Fibroblast of villous mesenchyme (primary cell): Measurements from ENCODE around the gene PSMB1. TPM values are rescaled to one million over a fixed set of nuclear protein-coding genes. Genes with fewer than 3 reads are reported as not detected.

ENCODE experiments used
- DNase-seq: peaks from one replicate; pipeline ENCODE4 v3.0.0-alpha.2; 2010; ENCODE audit warnings: low read depth
- H3K4me3 ChIP-seq: 2 replicates; pipeline ENCODE4 v1.5.1; 2011; ENCODE audit warnings: low read depth, mild to moderate bottlenecking, low read length
- CTCF ChIP-seq: IDR thresholded peaks from 2 replicates; pipeline ENCODE4 v1.5.1; 2012; ENCODE audit warnings: low read depth, mild to moderate bottlenecking, low read length; ENCODE audit not compliant: insufficient read depth
- total RNA-seq: library from RNA; depleted of rRNA; stranded (reverse); fragments of >200 nt; gene quantifications from 2 replicates; pipeline ENCODE4 v1.2.3, GENCODE V29; 2012

Gene PSMB1
- total RNA-seq, result 370 and 397 TPM in 2 replicates

- peak; percentile 96 for DNase-seq
- H3K4me3 ChIP-seq, result peak within 1 kb of the TSS; percentile 98
- TF ChIP-seq CTCF, result no peak
These were observed at the start of gene PSMB1 for GRCh38 chr6:170552765-170553533. TSS of gene PSMB1 (minus strand) at chr6:170553307. CDS start at chr6:170553242, 65 bp downstream.

DNA sequence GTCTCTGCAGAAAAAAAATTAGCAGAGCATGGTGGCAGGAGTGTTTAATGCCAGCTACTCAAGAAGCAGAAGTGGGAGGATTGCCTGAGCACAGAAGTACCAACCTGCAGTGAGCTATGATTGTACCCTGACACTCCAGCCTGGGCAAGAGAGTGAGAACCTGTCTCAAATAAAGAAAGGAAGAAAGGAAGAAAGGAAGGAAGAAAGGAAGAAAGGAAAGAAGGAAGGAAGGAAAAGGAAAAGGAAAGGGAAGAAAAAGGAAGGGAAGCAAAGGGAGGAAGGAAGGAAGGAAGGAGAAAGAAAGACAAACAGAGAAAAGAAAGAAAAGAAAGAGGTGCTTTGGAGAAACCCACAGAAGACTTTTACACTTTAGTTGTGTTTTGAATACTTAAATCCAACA lies 44.2 kb upstream of the PSMB1 start:
- no peak for DNase-seq
- no peak for TF ChIP-seq CTCF

DNA sequence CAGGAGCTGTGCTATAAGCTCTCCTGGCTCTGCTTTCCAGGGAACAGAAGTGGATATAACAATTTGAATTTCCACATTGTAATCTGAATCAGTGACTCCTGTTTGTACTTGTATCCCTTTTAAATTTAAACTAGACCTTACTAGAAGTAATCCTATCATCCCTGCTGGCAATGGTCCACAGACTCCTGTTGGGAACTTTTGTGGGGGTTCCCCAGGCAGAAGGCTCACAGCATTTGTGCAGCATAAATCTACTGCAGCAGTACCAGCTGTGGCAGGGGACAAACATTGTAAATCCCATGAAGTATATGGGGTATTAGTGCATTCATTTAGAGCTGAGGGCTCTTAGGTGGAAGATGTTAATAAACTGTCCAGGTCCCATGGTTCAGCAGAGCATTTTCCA lies 43.3 kb upstream of the PSMB1 start:
- no peak for TF ChIP-seq CTCF
- DNase-seq, result no peak
- H3K4me3 ChIP-seq, result no peak overlapping the region

More for the DNA sequence above, 44.2 kb upstream of the PSMB1 start:
- H3K4me3 ChIP-seq, result no peak overlapping the region

DNA sequence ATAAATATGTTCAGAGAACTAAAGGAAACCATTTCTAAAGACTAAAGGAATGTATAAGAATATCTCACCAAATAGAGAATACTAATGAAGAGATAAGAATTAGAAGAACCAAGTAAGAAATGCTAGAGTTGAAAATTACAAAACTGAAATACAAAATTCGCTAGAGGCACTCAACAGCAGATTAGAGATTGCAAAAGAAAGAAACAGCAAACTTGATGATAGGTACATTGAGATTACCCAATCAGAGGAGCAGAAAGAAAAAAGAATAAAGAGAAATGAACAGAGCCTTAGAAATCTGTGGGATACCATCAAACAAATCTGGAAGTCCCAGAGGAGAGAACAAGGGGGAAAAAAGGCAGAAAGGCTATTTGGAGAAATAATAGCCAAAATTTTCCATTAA lies 37.6 kb upstream of the PSMB1 start:
- no peak for DNase-seq
- TF ChIP-seq CTCF, result no peak
- H3K4me3 ChIP-seq, result no peak overlapping the region

DNA sequence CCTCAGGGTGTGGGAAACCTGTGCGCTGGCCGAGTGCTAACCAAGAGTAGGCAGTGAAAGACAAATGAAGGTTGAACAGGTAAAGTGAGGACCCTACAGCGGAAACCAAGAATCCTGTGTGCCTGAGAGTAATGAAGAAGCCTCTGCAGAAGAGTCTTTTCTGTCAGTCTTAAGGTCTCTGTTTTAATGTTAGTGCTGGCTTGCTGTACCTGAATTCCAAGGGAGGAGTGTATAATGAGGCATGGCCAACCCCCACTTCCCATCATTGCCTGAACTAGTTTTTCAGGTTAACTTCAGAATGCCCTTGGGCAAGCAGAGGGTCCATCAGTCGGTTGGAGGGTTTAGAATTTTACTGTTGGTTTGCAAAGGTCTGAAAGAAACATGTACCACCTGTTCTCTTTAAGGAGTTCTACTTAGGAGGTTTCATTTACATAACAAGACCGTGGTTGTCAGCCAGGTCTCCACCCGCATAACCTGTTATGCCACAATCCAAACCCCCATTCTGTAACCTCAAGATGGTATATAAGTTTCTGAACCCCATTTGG lies 31.9 kb upstream of the PSMB1 start:
- no peak for TF ChIP-seq CTCF
- peak overlapping the region; percentile 84 for H3K4me3 ChIP-seq
- no peak for DNase-seq

- peak within 1 kb of the TSS; percentile 84 for H3K4me3 ChIP-seq
- peak; percentile 86 for DNase-seq
- TF ChIP-seq CTCF, result no peak
These were observed 31.3 kb upstream of the PSMB1 start, which contains the start of gene PDCD2 for GRCh38 chr6:170584181-170584953. TSS of gene PDCD2 (minus strand) at chr6:170584637. CDS start at chr6:170584581, 56 bp downstream.
